OCI-LY1 (cell line): ENCODE results near the gene CFAP90.

Experiments used
- H2AFZ ChIP-seq: fragments of 200-600 bp; sonication (generic), shearing (Covaris generic); 2 replicates; pipeline ENCODE4 v1.6.0; 2014; ENCODE audit warnings: antibody characterized with exemption, mild to moderate bottlenecking, low read length
- H3F3A ChIP-seq: fragments of 200-600 bp; sonication (generic), shearing (Covaris generic); 2 replicates; pipeline ENCODE4 v1.6.0; 2014; ENCODE audit warnings: mild to moderate bottlenecking, antibody characterized with exemption, low read length, moderate library complexity; ENCODE audit not compliant: insufficient read depth
- H3K27ac ChIP-seq: fragments of 200-600 bp; sonication (generic); 2 replicates; pipeline ENCODE4 v1.5.1; 2014; ENCODE audit warnings: low read length, mixed run types, mild to moderate bottlenecking, low read depth; ENCODE audit not compliant: poor library complexity, severe bottlenecking
- H3K27me3 ChIP-seq: fragments of 200-600 bp; sonication (generic); 2 replicates; pipeline ENCODE4 v1.6.0; 2014; ENCODE audit warnings: antibody characterized with exemption, mild to moderate bottlenecking, low read length, moderate library complexity; ENCODE audit not compliant: insufficient read depth
- H3K36me3 ChIP-seq: fragments of 200-600 bp; sonication (generic); 2 replicates; pipeline ENCODE4 v1.6.1; 2014; ENCODE audit warnings: mild to moderate bottlenecking, antibody characterized with exemption, low read length, moderate library complexity, mixed read lengths; ENCODE audit not compliant: insufficient read depth
- H3K4me1 ChIP-seq: fragments of 200-600 bp; sonication (generic); 2 replicates; pipeline ENCODE4 v1.5.1; 2014; ENCODE audit warnings: mild to moderate bottlenecking, low read length, moderate library complexity; ENCODE audit not compliant: insufficient read depth, severe bottlenecking
- H3K4me2 ChIP-seq: fragments of 200-600 bp; sonication (generic), shearing (Covaris generic); 2 replicates; pipeline ENCODE4 v1.6.1; 2014; ENCODE audit warnings: low read length
- H3K4me3 ChIP-seq: fragments of 200-600 bp; sonication (generic); 2 replicates; pipeline ENCODE4 v1.5.1; 2014; ENCODE audit warnings: low read length, low read depth, mild to moderate bottlenecking, mixed read lengths; ENCODE audit not compliant: poor library complexity, severe bottlenecking
- H3K79me2 ChIP-seq: fragments of 200-600 bp; shearing (Covaris generic); 2 replicates; pipeline ENCODE4 v1.6.1; 2016; ENCODE audit warnings: mixed run types, low read length, mixed read lengths; ENCODE audit not compliant: insufficient read depth
- H3K9ac ChIP-seq: fragments of 200-600 bp; sonication (generic), shearing (Covaris generic); 2 replicates; pipeline ENCODE4 v1.6.1; 2014; ENCODE audit warnings: mild to moderate bottlenecking, low read length, mixed read lengths
- H3K9me2 ChIP-seq: fragments of 200-600 bp; sonication (generic), shearing (Covaris generic); 2 replicates; pipeline ENCODE4 v1.6.1; 2014; ENCODE audit warnings: low read depth, mild to moderate bottlenecking, low read length, mixed read lengths
- H3K9me3 ChIP-seq: fragments of 200-600 bp; shearing (Covaris generic); 2 replicates; pipeline ENCODE4 v1.6.1; 2014; ENCODE audit warnings: low read length, mixed read lengths
- H4K20me1 ChIP-seq: fragments of 200-600 bp; sonication (generic), shearing (Covaris generic); 2 replicates; pipeline ENCODE4 v1.6.0; 2016; ENCODE audit warnings: mild to moderate bottlenecking, low read length; ENCODE audit not compliant: insufficient read depth
- CTCF ChIP-seq: fragments of 200-600 bp; sonication (generic), shearing (Covaris generic); IDR thresholded peaks from 2 replicates; pipeline ENCODE4 v1.5.1; 2017; ENCODE audit warnings: mild to moderate bottlenecking, antibody characterized with exemption, low read length, moderate library complexity, mixed read lengths
- EZH2 ChIP-seq: fragments of 200-600 bp; sonication (generic), shearing (Covaris generic); IDR thresholded peaks from 2 replicates; pipeline ENCODE4 v1.8.0; 2017; ENCODE audit warnings: borderline replicate concordance, mixed run types, mild to moderate bottlenecking, antibody characterized with exemption, low read length, moderate library complexity, mixed read lengths

Gene CFAP90

GRCh38 chr5:7869474-7870136, 18.7 kb upstream of the CFAP90 start:
- Histone ChIP-seq H3K36me3 (peaks cover 59% of the 10 kb centered on the region), H3F3A (no peaks in the 10 kb centered on the region), H3K79me2 (peaks cover 77% of the 10 kb centered on the region), H3K9me2 (no peaks in the 10 kb centered on the region), H3K4me1 (peaks cover 53% of the 10 kb centered on the region), H3K9ac (peak overlapping the region; percentile 98), H3K4me2 (peak overlapping the region; percentile 93), H3K9me3 (no peaks in the 10 kb centered on the region), H4K20me1 (peaks cover 2% of the 10 kb centered on the region; the same call in 1 of the 2 replicates), H2AFZ (no peak overlapping the region), H3K27me3 (no peaks in the 10 kb centered on the region), H3K4me3 (peak overlapping the region; percentile 99), H3K27ac (no peak overlapping the region)
- TF ChIP-seq CTCF (no peak), EZH2 (no peak)

DNA sequence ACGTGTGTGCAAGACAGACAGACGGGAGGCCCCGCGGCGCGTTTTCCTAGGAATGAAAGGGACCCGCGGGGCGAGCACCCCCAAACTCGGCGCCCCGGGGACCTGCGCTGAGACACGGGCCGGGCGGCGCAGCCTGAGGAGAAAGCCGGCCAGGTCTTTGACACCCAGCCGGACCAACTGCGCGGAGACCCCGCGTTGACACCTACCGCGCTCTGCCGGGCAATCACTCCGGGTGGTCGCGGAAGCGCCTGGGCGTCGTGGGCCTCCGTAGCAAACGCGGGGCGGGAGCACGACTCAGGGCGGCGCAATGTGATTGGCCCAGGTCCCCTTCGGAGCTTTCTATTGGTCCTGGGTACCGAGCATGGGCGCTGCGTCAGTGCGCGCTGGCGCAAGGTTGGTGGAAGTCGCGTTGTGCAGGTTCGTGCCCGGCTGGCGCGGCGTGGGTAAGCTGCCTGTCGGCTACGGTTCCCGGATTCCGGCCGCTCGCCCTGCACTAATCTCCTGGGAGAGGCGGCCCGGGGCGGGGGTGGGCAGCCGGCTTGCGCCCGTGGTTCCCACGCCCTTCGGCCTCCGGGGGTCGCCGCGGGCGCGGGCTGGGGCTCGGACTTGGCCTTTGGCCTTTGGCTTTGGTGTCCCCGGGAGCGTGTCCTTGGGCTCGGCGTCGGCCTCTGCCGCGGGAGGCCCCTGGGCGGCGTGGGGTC, 18.0 kb upstream of the CFAP90 start, which contains the start of the genes FASTKD3 and MTRR:
Gene FASTKD3 (minus strand): TSS at position 259 of the 701 bp plus-strand sequence. CDS start 948 bp downstream, outside the sequence.
Gene MTRR (plus strand): TSS at position 376 of the 701 bp plus-strand sequence. CDS start 1,647 bp downstream, outside the sequence.
- H3K9me2 ChIP-seq, result no peaks in the 10 kb centered on the region
- peak within 1 kb of the TSS; percentile 99 for H3K4me3 ChIP-seq
- peak within 1 kb of the TSS; percentile 93 for H3K4me2 ChIP-seq
- H3K36me3 ChIP-seq, result peaks cover 56% of the 10 kb centered on the region
- no peak within 1 kb of the TSS for H3K27ac ChIP-seq
- H3K27me3 ChIP-seq, result no peaks in the 10 kb centered on the region
- TF ChIP-seq EZH2 (no peak), CTCF (no peak)
- peaks cover 71% of the 10 kb centered on the region for H3K79me2 ChIP-seq
- peak within 1 kb of the TSS; percentile 98 for H3K9ac ChIP-seq
- peak within 1 kb of the TSS; percentile 34; the same call in 1 of the 2 replicates for H2AFZ ChIP-seq
- H3K4me1 ChIP-seq, result peaks cover 53% of the 10 kb centered on the region
- H3F3A ChIP-seq, result no peaks in the 10 kb centered on the region
- H3K9me3 ChIP-seq, result no peaks in the 10 kb centered on the region
- peaks cover 2% of the 10 kb centered on the region; the same call in 1 of the 2 replicates for H4K20me1 ChIP-seq

GRCh38 chr5:7868427-7868772, 17.5 kb upstream of the CFAP90 start:
- H3K9me3 ChIP-seq, result no peaks in the 10 kb centered on the region
- H3K36me3 ChIP-seq, result peaks cover 57% of the 10 kb centered on the region
- no peak overlapping the region for H3K27ac ChIP-seq
- H3F3A ChIP-seq, result no peaks in the 10 kb centered on the region
- H3K79me2 ChIP-seq, result peaks cover 65% of the 10 kb centered on the region
- peaks cover 53% of the 10 kb centered on the region for H3K4me1 ChIP-seq
- peak overlapping the region; percentile 34; the same call in 1 of the 2 replicates for H2AFZ ChIP-seq
- peak overlapping the region; percentile 99 for H3K4me3 ChIP-seq
- H3K9ac ChIP-seq, result peak overlapping the region; percentile 98
- peaks cover 2% of the 10 kb centered on the region; the same call in 1 of the 2 replicates for H4K20me1 ChIP-seq
- TF ChIP-seq CTCF (no peak), EZH2 (no peak)
- H3K27me3 ChIP-seq, result no peaks in the 10 kb centered on the region
- no peaks in the 10 kb centered on the region for H3K9me2 ChIP-seq
- H3K4me2 ChIP-seq, result peak overlapping the region; percentile 64
